Measurements from ENCODE around the gene DEGS1. TPM values are rescaled to one million over a fixed set of nuclear protein-coding genes. Genes with fewer than 3 reads are reported as not detected.

DEGS1 gene
- polyA plus RNA-seq, 2 donors, result 33.1 to 42.8 TPM

Other genes starting within 250 kb of the DEGS1 start
- 10 to 100 TPM; 11.9 to 13.2 TPM for gene FBXO28, start 69.1 kb upstream of the DEGS1 start, polyA plus RNA-seq
- 10 to 100 TPM; 11.4 to 20.1 TPM for gene NVL, start 146.9 kb downstream of the DEGS1 start, polyA plus RNA-seq
- gene CNIH4, start 173.6 kb downstream of the DEGS1 start, polyA plus RNA-seq, result 10 to 100 TPM; 57.0 to 71.4 TPM